Spleen (tissue), 11 donors: ENCODE data around the gene KLHL14. TPM values are rescaled to one million over a fixed set of nuclear protein-coding genes. Genes with fewer than 3 reads are reported as not detected.

Experiments used
- DNase-seq: peaks from one replicate; pipeline ENCODE4 v3.0.0-alpha.2; 2020
- H3K27ac ChIP-seq, 8 donors: fragments of 200-600 bp; sonication (generic) in 7 of 8; 1 replicate in 4 of 8; 2 replicates in 4 of 8; pipeline versions ENCODE4 v1.5.0 to v1.8.0; 2016 to 2021; ENCODE audit warnings: inconsistent platforms in 4 of 8, mild to moderate bottlenecking in 4 of 8, moderate library complexity in 1 of 8
- H3K27me3 ChIP-seq, 7 donors: fragments of 200-600 bp; sonication (generic) in 6 of 7; replicated peaks in 1 of 7; 1 replicate in 4 of 7; 2 replicates in 3 of 7; pipeline versions ENCODE4 v1.5.0 to v1.8.0; 2016 to 2021; ENCODE audit warnings: inconsistent platforms in 3 of 7, mild to moderate bottlenecking in 1 of 7
- H3K36me3 ChIP-seq, 6 donors: fragments of 200-600 bp; sonication (generic) in 5 of 6; 1 replicate in 4 of 6; 2 replicates in 2 of 6; pipeline versions ENCODE4 v1.5.0 to v1.8.0; 2016 to 2021; ENCODE audit warnings: inconsistent platforms in 2 of 6
- H3K4me1 ChIP-seq, 6 donors: fragments of 200-600 bp; sonication (generic) in 5 of 6; 1 replicate in 3 of 6; 2 replicates in 3 of 6; pipeline versions ENCODE4 v1.5.0 to v1.8.0; 2016 to 2021; ENCODE audit warnings: inconsistent platforms in 3 of 6
- H3K4me3 ChIP-seq, 8 donors: fragments of 200-600 bp; sonication (generic) in 7 of 8; 1 replicate in 4 of 8; 2 replicates in 4 of 8; pipeline versions ENCODE4 v1.5.0 to v1.8.0; 2016 to 2021; ENCODE audit warnings: inconsistent platforms in 4 of 8, mild to moderate bottlenecking in 4 of 8, moderate library complexity in 2 of 8
- H3K9me3 ChIP-seq, 8 donors: fragments of 200-600 bp; sonication (generic) in 7 of 8; 1 replicate in 4 of 8; 2 replicates in 4 of 8; pipeline versions ENCODE4 v1.5.0 to v1.8.0; 2016 to 2021; ENCODE audit warnings: inconsistent platforms in 4 of 8
- POLR2A ChIP-seq, 3 donors: fragments of 450-650 bp; IDR thresholded peaks; one replicate each; pipeline ENCODE4 v1.5.1; 2017; ENCODE audit warnings: antibody characterized with exemption in 3 of 3, mild to moderate bottlenecking in 1 of 3
- POLR2AphosphoS5 ChIP-seq, 3 donors: sonication (generic); formaldehyde crosslinking; IDR thresholded peaks; one replicate each; pipeline ENCODE4 v1.5.1; 2017; ENCODE audit warnings: antibody characterized with exemption in 3 of 3
- WGBS, 5 donors: extraction: QIAGEN DNeasy Blood & Tissue Kit in 3 of 5; methylation state at CpG; one replicate each; pipeline versions ENCODE4 v1.1.5 to v1.1.7; 2013 to 2018; 5-methylcytosine and 5-hydroxymethylcytosine counted together
- intact Hi-C: fragments of 100-400 bp; cut with DNase I; formaldehyde crosslinking; loops from one replicate; pipeline ENCODE4 v1.15.0; 2023; ENCODE audit warnings: low total_unique reads
- polyA plus RNA-seq, 3 donors: library from polyadenylated mRNA; stranded (reverse); fragments of 200-250 nt; gene quantifications; one replicate each; pipeline ENCODE4 v1.2.1, GENCODE V29; 2013
- total RNA-seq, 7 donors: library from RNA; depleted of rRNA in 3 of 7; stranded (reverse); fragments of >200 nt in 3 of 7; fragmentation: NEBNext Ultra II Directional in 4 of 7; extraction: Animal tissue kit (Norgen Biotek cat#: 25700) in 4 of 7; gene quantifications; one replicate each; pipeline versions ENCODE4 v1.1.0 to v1.2.1, GENCODE V29; 2016 to 2021
- TF ChIP-seq, protein P1 (sequence below), 11 experiments: fragments of 200-600 bp in 7 of 11; fragments of 450-650 bp in 4 of 11; sonication (generic) in 4 of 11; IDR thresholded peaks in 8 of 11; conservative IDR thresholded peaks in 3 of 11; 1 replicate in 7 of 11; 2 replicates in 4 of 11; pipeline versions ENCODE4 v1.4.0 to v1.8.0; 2016 to 2021; ENCODE audit warnings: antibody characterized with exemption in 11 of 11, inconsistent platforms in 4 of 11, mild to moderate bottlenecking in 1 of 11
- donor health status: healthy with polysubstance abuse.
- donor health status: DM: no; HTN: no; CAD: no; lungs with moderate emphysema.
- donor health status: DM: no; HTN: no; CAD: no.
- donor health status: Bipolar disorder and iron deficiency.
- donor health status: healthy.
- donor health status: DM: no; HTN: no; CAD: no.
- donor health status: DM: yes; HTN: yes; CAD: no.

The KLHL14 gene
- total and polyA plus RNA-seq, 10 donors, result 9.4 to 41.4 (median 17.5) TPM

DNA sequence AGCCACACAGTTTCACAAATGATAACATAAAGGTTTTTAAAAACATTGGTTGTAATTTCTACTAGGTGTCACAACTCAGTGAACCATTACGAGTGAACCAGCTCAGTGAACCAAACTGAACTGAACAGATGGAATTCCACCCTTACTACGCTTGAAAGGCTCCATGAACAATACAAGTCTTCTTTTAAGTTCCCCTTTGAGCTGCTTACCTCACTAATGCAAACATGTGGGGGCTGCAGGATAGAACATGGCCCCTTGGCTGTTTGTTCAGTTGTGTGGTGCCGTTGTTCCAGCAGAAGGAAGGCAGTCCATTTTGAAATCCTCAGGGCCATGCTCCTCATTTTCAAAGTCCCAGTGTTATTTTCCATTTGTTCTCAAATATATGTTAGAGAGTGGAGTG, 30.7 kb upstream of the KLHL14 start:
- H3K27ac ChIP-seq, result peak overlapping the region in 6 of 8 donors; percentile 27 to 61 (median 48)
- WGBS, 5 donors, result 50 to 76% (median 68%) methylated on average over 3 of the region's 3 CpGs
- peaks cover 0 to 24% (median 6%) of the 10 kb centered on the region in 6 donors for H3K4me1 ChIP-seq
- H3K27me3 ChIP-seq, result no peaks in the 10 kb centered on the region
- intact Hi-C loops, result no loop called here
- no peak for TF ChIP-seq POLR2AphosphoS5 (IDR thresholded peaks at IDR 0.05)
- TF ChIP-seq POLR2A (IDR thresholded peaks at IDR 0.05), result no peak
- TF ChIP-seq, protein P1, sequence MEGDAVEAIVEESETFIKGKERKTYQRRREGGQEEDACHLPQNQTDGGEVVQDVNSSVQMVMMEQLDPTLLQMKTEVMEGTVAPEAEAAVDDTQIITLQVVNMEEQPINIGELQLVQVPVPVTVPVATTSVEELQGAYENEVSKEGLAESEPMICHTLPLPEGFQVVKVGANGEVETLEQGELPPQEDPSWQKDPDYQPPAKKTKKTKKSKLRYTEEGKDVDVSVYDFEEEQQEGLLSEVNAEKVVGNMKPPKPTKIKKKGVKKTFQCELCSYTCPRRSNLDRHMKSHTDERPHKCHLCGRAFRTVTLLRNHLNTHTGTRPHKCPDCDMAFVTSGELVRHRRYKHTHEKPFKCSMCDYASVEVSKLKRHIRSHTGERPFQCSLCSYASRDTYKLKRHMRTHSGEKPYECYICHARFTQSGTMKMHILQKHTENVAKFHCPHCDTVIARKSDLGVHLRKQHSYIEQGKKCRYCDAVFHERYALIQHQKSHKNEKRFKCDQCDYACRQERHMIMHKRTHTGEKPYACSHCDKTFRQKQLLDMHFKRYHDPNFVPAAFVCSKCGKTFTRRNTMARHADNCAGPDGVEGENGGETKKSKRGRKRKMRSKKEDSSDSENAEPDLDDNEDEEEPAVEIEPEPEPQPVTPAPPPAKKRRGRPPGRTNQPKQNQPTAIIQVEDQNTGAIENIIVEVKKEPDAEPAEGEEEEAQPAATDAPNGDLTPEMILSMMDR (IDR thresholded peaks at IDR 0.05 in 8 of 11, conservative IDR thresholded peaks at IDR 0.05 in 3 of 11), result no peak
- no peak overlapping the region for H3K4me3 ChIP-seq
- no peaks in the 10 kb centered on the region for H3K36me3 ChIP-seq
- DNase-seq, result no peak
- peaks cover 0 to 13% (median 7%) of the 10 kb centered on the region in 8 donors for H3K9me3 ChIP-seq

DNA sequence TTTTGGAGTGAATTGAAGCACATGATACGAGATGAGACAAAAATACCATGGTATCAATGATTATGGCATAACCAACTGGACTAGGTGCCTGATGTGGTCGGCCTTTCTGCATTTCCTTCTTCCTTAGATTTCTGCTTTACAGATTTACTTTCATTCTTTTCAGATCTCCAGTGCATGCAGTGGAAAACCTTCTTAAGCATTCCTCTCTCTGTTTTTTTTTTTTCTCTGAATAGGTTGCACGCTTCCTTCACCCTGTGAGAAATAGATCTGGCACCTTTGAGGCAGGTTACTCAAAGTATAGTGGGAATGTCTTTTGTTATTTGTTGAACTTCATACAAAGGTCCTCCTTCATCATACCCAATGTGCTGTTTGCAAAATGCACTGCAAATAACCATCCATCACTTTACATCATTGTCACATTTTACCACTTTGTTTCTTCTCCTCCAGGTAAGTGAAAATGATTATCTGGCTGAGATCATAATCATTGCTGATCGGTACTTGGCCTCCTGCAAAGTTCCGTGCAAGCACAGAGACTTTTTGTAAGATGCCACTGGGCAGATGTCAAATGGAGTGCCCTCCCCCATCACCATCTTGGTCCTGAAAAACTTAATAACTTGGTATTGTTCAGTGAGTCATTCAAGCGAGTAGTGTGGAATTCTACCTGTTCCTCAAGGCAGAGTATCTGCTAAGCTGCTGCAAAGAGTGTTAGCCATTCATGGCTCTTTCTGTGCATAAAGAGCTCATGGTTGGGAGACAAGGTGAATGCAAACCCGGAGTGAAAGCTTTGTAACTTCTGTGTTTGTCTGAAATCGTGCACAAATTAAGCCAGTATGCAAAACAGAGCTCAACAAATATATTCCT, 30.0 kb upstream of the KLHL14 start:
- TF ChIP-seq POLR2AphosphoS5 (IDR thresholded peaks at IDR 0.05) (no peak), POLR2A (IDR thresholded peaks at IDR 0.05) (no peak)
- TF ChIP-seq, protein P1 (IDR thresholded peaks at IDR 0.05 in 8 of 11, conservative IDR thresholded peaks at IDR 0.05 in 3 of 11), result no peak
- H3K9me3 ChIP-seq, result peaks cover 0 to 20% (median 13%) of the 10 kb centered on the region in 8 donors
- no peaks in the 10 kb centered on the region for H3K27me3 ChIP-seq
- H3K4me1 ChIP-seq, result peaks cover 0 to 24% (median 6%) of the 10 kb centered on the region in 6 donors
- peak overlapping the region in 5 of 8 donors; percentile 9 to 61 (median 53) for H3K27ac ChIP-seq
- no peaks in the 10 kb centered on the region for H3K36me3 ChIP-seq
- no peak for DNase-seq
- no peak overlapping the region for H3K4me3 ChIP-seq
- 57 to 76% (median 68%) methylated on average over 8 of the region's 8 CpGs for WGBS, 5 donors
- intact Hi-C loops, result no loop called here

DNA sequence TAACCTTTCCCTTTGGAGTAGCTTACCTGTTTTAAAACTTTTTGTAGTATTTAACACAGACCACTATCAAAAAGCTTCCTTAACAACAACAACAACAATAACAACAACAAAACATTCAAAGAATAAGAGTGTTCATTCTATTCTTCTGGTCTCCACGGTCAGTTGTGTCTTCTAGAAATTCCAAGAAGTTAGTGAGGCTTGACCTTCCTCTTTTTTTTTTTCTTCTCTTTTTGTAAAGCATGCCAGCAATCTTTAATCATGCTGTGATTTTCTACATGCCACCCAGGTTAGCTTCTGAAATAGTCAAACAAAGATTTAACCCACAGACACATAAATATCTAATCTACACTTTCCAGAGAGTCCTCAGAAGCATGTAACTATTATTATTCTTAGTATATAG, 28.4 kb upstream of the KLHL14 start:
- WGBS, 5 donors, result 31 to 50% (median 45%) methylated on average over 1 of the region's 1 CpG
- H3K4me1 ChIP-seq, result peaks cover 0 to 24% (median 6%) of the 10 kb centered on the region in 6 donors
- no peaks in the 10 kb centered on the region for H3K27me3 ChIP-seq
- intact Hi-C loops, result no loop called here
- no peak for TF ChIP-seq POLR2AphosphoS5 (IDR thresholded peaks at IDR 0.05)
- TF ChIP-seq, protein P1 (IDR thresholded peaks at IDR 0.05 in 8 of 11, conservative IDR thresholded peaks at IDR 0.05 in 3 of 11), result no peak
- TF ChIP-seq POLR2A (IDR thresholded peaks at IDR 0.05), result no peak
- H3K9me3 ChIP-seq, result peaks cover 0 to 29% (median 16%) of the 10 kb centered on the region in 8 donors
- DNase-seq, result no peak
- H3K27ac ChIP-seq, result no peak overlapping the region
- no peak overlapping the region for H3K4me3 ChIP-seq
- H3K36me3 ChIP-seq, result no peaks in the 10 kb centered on the region
